Activated naive CD4-positive, alpha-beta T cell treated with anti-CD3 and anti-CD28 coated beads, Interleukin-2, amount 50 U/mL, for 72 hours (primary cell): ENCODE data around the gene CNR2. TPM values are rescaled to one million over a fixed set of nuclear protein-coding genes. Genes with fewer than 3 reads are reported as not detected.
"Not testable (repeated sequence)": the region's sequence is repeated elsewhere in the genome, so short reads cannot be mapped to it uniquely, and the experiment has no call there.

Experiments used
- ATAC-seq, 2 donors: fragments of 150-1000 bp; cut with Tn5 transposase; 2 replicates each; pipeline ENCODE4 v1.10.0; 2021; ENCODE audit warnings: mild to moderate bottlenecking in 2 of 2, moderate library complexity in 2 of 2
- DNase-seq, 2 donors: peaks; one replicate each; pipeline ENCODE4 v3.0.0; 2021 to 2022; ENCODE audit warnings: low spot score in 2 of 2
- H3K27ac Mint-ChIP-seq, 2 donors: one replicate each; pipeline ENCODE4 v1.8.0; 2022; ENCODE audit warnings: mild to moderate bottlenecking in 2 of 2, mixed read lengths in 2 of 2
- H3K36me3 Mint-ChIP-seq, 2 donors: one replicate each; pipeline ENCODE4 v1.8.0; 2022; ENCODE audit warnings: mixed read lengths in 2 of 2
- H3K9me3 Mint-ChIP-seq, 2 donors: one replicate each; pipeline ENCODE4 v1.8.0; 2022; ENCODE audit warnings: mixed read lengths in 2 of 2
- total RNA-seq, 2 donors: library from RNA; stranded (reverse); gene quantifications; one replicate each; pipeline ENCODE4 v1.2.3, GENCODE V29; 2022

The CNR2 gene
- total RNA-seq, 2 donors from 2014 or later = 0.05 TPM; not detected in 1

DNA sequence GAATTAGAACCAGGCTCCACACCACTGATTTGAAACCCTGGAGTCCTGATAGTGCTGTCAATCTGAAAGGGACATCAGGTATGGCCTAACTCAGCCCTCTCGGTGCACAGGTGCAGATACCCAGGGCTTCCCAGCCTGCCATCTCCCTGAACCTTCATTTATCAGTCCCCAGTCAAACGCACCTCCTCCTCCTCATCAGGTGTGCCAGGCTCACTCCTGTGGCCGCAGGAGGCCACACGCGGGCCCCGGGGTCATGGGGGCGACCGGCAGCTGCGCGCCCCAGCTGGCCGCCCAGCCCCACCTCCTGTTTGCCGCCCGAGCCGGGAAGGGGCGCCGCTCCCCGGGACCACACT, 45.6 kb downstream of the CNR2 start:
- DNase-seq (no peak), ATAC-seq (no peak)
- Mint-ChIP-seq H3K27ac (peak overlapping the region in 1 of 2 donors; percentile 71), H3K36me3 (peaks cover 0 to 10% of the 10 kb centered on the region in 2 donors), H3K9me3 (no peaks in the 10 kb centered on the region)

DNA sequence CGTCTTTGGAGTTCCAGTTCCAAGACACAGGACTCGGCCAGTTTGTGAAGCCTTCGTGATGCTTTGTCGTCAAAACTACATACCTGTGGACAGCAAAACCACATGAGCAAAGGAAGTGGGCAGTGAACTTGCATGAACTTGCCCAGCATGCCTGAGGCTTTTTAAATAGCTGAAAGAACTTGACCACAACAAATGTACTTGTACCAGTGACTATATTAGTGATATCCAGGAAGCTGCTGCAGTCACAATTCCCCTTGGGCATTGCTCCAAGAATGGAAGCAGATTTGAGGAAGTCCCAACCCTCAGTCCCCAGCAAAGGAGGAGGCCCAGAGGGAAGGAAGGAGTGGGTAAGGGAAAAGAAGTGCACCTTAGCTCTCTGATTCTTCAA, 47.6 kb downstream of the CNR2 start:
- DNase-seq (no peak), ATAC-seq (no peak)
- H3K27ac Mint-ChIP-seq = no peak overlapping the region
- no peaks in the 10 kb centered on the region for H3K9me3 Mint-ChIP-seq
- H3K36me3 Mint-ChIP-seq = peaks cover 0 to 10% of the 10 kb centered on the region in 2 donors

DNA sequence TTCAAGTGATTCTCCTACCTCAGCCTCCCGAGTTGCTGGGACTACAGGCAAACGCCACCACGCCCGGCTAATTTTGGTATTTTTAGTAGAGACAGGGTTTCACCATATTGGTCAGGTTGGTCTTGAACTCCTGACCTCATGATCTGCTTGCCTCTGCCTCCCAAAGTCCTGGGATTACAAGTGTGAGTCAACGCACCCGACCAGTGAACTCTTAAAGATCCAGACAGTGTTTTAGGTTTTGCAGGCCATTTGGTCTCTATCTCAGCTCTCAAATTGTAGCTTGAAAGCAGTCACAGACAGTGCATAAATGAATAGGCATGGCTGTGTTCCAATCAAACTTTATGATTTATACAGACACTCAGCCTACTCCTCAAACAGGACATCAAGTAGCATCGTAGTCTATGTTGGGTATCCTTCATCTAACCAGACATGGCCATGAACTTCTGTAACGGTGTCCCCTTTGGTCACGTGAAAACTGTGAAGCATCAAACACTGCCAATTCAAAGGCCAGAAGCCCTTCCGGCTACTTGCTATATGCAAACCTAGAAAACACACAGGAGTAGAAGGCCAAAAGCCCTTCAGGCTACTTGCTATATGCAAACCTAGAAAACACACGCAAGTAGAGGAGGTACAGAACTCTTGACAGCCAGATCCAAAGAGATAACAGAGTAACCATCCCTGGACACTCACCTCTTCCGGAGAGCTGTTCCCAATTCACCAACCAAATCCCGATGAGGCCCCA, 48.2 kb downstream of the CNR2 start:
- H3K9me3 Mint-ChIP-seq = no peaks in the 10 kb centered on the region
- DNase-seq (no peak), ATAC-seq (no peak)
- peaks cover 0 to 10% of the 10 kb centered on the region in 2 donors for H3K36me3 Mint-ChIP-seq
- H3K27ac Mint-ChIP-seq = no peak overlapping the region

DNA sequence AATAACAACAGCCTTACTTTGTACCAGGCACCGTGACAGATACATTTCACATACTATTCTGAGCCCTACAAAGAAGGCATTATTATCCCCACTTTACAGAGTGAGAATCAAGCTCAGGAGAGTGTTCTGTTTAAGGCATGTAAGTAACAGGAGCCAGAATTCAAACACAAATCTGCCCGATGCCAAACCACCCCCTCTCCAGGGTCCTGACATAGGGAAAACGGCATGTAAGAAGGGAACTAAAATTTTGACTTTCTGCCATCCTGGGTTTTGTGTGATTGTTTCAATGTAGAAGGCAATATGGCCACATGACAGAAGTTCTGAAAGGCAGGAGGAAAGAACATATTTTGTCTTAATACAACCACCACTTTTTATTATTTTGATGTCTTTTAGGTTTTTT, 50.5 kb downstream of the CNR2 start:
- no peak overlapping the region for H3K27ac Mint-ChIP-seq
- no peak for ATAC-seq

DNA sequence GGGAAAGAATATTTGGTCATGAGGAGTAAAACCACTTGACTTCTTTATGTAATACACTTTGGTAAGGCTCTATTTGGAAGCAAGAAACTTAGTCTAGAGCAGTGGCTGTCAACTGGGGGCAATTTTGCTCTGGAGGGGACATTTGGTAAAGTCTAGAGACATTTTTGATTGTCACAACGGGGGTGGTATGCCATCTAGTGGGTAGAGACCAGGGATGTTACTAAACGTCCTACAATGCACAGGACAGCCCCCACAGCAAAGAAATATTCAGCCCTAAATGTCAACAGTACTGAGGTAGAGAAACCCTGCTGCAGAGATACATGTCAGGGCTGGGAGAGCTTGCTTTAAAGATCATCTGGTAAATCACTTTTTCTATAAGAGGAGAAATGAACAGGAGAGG, 58.6 kb downstream of the CNR2 start:
- no peaks in the 10 kb centered on the region for H3K9me3 Mint-ChIP-seq
- H3K27ac Mint-ChIP-seq = peak overlapping the region in 1 of 2 donors; percentile 11
- DNase-seq (no peak), ATAC-seq (no peak)
- H3K36me3 Mint-ChIP-seq = peaks cover 0 to 6% of the 10 kb centered on the region in 2 donors

More for the DNA sequence above, 50.5 kb downstream of the CNR2 start:
- H3K9me3 Mint-ChIP-seq = no peaks in the 10 kb centered on the region
- peaks cover 0 to 6% of the 10 kb centered on the region in 2 donors for H3K36me3 Mint-ChIP-seq
- DNase-seq = no peak

DNA sequence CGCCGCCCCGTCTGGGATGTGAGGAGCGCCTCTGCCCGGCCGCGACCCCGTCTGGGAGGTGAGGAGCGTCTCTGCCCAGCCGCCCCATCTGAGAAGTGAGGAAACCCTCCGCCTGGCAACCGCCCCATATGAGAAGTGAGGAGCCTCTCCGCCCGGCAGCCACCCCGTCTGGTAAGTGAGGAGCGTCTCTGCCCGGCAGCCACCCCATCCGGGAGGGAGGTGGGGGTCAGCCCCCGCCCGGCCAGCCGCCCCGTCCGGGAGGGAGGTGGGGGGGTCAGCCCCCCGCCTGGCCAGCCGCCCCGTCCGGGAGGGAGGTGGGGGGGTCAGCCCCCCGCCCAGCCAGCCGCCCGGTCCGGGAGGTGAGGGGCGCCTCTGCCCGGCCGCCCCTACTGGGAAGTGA, 60.0 kb downstream of the CNR2 start:
- not testable (repeated sequence) for ATAC-seq, H3K27ac Mint-ChIP-seq, DNase-seq, H3K9me3 Mint-ChIP-seq
- peaks cover 5 to 11% of the 10 kb centered on the region in 2 donors for H3K36me3 Mint-ChIP-seq

DNA sequence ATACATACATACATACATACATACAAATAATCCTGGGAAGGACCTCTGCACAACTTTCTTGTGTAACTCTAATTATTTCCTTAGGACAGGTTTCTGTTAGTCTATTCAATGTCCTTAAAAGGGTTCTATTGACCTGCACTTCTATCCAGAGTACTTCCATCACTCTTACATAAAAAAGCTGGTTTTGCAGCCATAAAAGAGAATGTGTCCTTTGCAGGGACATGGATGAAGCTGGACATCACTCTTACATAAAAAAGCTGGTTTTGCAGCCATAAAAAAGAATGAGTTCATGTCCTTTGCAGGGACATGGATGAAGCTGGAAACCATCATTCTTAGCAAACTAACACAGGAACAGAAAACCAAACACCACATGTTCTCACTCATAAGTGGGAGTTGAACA, 61.8 kb downstream of the CNR2 start:
- not testable (repeated sequence) for ATAC-seq, H3K9me3 Mint-ChIP-seq, DNase-seq, H3K27ac Mint-ChIP-seq
- peaks cover 17 to 24% of the 10 kb centered on the region in 2 donors for H3K36me3 Mint-ChIP-seq

DNA sequence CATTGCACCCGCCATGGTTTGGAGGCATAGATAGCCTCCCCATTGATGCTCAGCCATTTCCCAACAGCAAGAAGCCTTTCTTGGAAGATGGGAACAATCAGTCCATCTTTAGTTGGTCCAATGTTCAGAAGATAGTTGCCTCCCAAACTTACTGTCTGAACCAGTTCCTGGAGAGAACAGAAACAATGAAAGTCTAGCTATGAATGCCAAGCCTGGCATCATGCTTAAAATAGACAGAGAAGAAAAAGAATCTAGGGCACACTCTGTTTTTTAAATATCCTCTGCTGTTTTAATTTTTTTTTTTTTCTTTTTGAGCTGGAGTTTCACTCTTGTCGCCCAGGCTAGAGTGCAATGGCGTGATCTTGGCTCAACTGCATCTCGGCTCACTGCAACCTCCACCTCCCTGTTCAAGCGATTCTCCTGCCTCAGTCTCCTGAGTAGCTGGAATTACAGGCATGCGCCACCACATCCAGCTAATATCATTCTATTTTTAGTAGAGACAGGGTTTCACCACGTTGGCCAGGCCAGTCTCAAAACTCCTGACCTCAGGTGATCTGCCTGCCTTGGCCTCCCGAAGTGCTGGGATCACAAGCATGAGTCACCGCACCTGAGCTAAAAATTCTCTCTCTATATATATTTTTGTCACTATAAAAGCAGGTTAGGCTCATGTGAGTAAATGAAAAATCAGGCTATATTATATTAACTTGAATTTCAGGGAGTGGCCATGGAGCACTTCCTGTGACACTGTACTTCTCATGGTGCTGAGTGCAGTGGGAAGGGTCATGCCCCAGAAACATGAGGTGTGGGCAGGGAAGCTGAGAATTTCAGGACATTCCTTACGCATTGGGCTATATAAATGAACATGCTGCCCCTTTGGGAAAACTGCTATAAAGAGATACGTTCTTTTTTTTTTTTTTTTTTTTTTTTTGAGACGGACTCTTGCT, 64.2 kb downstream of the CNR2 start:
- H3K36me3 Mint-ChIP-seq = peaks cover 18 to 22% of the 10 kb centered on the region in 2 donors
- H3K27ac Mint-ChIP-seq = no peak overlapping the region
- ATAC-seq (no peak), DNase-seq (no peak)
- H3K9me3 Mint-ChIP-seq = no peaks in the 10 kb centered on the region

DNA sequence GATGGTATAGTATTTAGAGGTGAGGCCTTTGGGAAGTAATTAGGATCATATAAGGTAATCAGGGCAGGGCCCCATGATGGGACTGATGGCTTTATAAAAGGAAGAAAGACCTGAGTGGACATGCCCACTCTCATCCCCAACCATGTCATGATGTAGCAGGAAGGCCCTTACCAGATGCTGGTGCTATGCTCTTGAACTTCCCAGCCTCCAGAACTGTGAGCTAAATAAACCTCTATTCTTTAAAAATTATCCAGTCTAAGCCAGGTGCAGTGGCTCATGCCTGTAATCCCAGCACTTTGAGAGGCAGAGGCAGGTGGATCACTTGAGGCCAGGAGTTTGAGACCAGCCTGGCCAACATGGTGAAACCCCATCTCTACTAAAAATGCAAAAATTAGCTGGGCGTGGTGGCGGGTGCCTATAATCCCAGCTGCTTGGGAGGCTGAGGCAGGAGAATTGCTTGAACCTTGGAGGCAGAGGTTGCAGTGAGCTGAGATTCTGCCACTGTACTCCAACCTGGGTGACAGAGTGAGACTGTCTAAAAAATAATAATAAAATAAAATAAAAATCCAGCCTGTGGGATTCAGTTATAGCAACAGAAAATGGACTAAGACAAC, 65.6 kb downstream of the CNR2 start:
- ATAC-seq, H3K9me3 Mint-ChIP-seq, DNase-seq, H3K27ac Mint-ChIP-seq: not testable (repeated sequence)
- H3K36me3 Mint-ChIP-seq = peaks cover 18 to 22% of the 10 kb centered on the region in 2 donors

DNA sequence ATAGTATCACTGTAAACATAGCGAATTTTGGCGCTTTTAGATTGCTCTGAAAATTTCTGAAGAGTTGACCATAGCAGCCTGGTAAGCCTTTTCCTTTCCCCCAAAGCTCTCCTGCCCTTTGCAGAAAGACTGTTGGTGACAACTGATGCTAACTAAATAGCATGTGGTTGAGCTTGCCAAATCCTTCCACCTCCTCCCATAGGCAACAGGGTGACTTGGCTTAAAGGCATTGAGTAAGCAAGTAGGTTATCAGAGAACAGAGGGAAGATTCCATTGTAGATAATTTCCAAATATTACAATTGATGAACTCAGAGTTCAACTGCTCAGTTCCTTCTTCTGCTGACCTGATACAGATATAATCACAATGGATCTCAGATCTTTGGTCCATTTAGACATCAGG, 68.0 kb downstream of the CNR2 start:
- Mint-ChIP-seq H3K27ac (no peak overlapping the region), H3K36me3 (peaks cover 18 to 22% of the 10 kb centered on the region in 2 donors), H3K9me3 (no peaks in the 10 kb centered on the region)
- no peak for ATAC-seq
- DNase-seq = no peak

DNA sequence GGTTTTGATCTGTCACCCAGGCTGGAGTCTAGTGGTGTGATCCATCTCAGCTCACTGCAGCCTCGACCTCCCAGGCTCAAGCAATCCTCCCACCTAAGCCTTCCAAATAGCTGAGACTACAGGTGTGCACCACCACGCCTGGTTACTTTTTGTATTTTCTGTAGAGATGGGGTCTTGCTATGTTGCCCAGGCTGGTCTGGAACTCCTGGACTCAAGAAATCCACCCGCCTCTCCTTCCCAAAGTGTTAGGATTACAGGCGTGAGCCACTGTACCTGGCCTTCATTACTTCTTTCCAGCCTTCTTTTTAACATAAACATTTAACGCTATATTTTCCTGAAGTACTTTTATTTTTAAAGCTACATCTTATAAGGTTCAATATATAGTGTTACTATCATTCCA, 69.5 kb downstream of the CNR2 start:
- H3K9me3 Mint-ChIP-seq = no peaks in the 10 kb centered on the region
- peaks cover 18 to 21% of the 10 kb centered on the region in 2 donors for H3K36me3 Mint-ChIP-seq
- no peak for ATAC-seq
- H3K27ac Mint-ChIP-seq = no peak overlapping the region
- no peak for DNase-seq

DNA sequence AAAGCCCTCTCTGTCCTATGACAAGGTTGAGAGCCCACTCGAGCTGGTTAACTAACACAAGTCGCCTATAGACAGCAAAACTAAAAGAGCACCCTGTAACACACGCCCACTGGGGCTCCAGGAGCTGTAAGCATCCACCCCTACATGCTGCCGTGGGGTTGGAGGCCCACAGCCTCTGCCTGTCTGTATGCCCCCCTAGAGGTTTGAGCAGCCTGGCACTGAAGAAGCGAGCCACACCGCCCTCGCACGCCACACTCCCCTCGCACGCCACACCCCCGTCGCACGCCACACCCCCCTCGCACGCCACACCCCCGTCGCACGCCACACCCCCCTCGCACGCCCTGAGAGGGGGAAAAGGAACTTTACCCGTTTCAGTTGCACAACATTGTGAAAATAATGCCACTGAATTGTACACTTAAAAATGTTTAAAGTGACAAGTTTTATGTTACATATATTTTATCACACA, 74.7 kb downstream of the CNR2 start:
- peak overlapping the region in 1 of 2 donors; percentile 48 for H3K27ac Mint-ChIP-seq
- peak; percentile 99 for ATAC-seq

DNA sequence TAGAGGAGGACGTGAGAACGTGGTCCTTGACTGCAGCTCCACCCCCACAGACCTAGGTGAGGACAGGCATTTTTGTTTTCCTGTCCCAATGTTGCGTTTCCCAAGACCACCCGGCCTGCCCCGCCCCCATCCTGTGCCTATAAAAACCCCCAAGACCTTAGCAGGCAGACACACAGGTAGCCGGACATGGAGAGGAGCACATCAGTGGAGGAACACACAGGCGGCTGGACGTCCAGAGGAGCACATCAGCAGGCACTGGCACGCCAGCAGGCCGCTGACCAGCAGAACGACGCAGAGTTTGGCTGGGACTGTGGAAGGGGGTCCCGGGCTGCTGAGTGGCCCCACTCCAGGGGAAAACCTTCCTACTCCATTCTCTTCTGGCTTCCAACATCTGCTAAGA, 75.3 kb downstream of the CNR2 start:
- peak overlapping the region in 1 of 2 donors; percentile 48 for H3K27ac Mint-ChIP-seq
- no peaks in the 10 kb centered on the region for H3K9me3 Mint-ChIP-seq
- no peaks in the 10 kb centered on the region for H3K36me3 Mint-ChIP-seq
- no peak for DNase-seq
- peak in 1 of 2 donors; percentile 19 for ATAC-seq

More for the DNA sequence above, 74.7 kb downstream of the CNR2 start:
- no peaks in the 10 kb centered on the region for H3K36me3 Mint-ChIP-seq
- DNase-seq = peak in 1 of 2 donors; percentile 71
- no peaks in the 10 kb centered on the region for H3K9me3 Mint-ChIP-seq

DNA sequence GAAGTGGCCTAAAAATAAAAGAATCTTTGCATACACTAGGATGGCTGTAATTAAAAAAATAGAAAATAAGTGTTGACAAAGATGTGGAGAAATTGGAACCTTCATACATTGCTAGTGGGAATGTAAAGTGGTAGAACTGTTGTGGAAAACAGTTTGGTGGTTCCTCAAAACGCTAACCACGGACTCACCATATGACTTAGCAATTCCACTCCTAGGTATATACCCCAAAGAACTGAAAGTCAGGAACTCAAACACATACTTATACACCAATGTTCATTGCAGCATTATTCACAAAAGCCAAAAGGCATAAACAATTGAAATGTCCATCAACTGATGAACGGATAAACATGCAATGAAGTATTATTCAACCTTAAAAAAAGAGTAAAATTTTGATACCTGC, 77.1 kb downstream of the CNR2 start:
- ATAC-seq (no peak), DNase-seq (no peak)
- Mint-ChIP-seq H3K27ac (no peak overlapping the region), H3K36me3 (no peaks in the 10 kb centered on the region), H3K9me3 (no peaks in the 10 kb centered on the region)

DNA sequence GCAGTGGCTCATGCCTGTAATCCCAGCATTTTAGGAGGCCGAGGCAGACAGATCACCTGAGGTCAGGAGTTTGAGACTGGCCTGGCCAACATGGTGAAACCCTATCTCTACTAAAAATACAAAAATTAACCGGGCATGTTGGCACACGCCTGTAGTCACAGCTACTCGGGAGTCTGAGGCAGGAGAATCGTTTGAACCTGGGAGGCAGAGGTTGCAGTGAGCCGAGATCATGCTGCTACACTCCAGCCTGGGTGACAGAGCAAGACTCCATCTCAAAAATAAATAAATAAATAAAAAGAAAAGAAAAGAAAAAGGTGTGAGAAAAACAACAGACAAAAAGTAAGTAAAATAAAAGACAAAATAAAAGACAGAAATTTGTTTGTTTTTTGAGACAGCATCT, 79.0 kb downstream of the CNR2 start:
- H3K36me3 Mint-ChIP-seq, H3K27ac Mint-ChIP-seq, H3K9me3 Mint-ChIP-seq, DNase-seq, ATAC-seq: not testable (repeated sequence)

DNA sequence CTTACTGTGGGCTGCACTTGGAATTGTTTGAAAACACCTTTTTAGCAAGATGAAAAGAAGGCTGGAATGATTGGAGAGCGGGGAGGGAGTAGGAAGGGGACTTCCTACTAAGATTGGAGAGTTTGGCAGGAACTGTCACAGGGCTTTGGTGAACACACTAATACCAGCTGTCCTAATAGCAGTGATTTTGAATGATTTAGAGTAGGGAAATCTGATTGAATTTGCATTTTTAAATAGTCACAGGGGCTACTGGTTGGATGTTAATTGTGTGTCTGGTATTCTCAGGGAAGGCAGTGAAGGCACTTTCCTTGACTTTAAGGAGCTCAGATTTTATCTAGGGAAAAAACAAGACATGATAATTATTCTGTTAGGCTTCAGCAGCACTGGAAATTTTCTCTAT, 85.4 kb downstream of the CNR2 start:
- no peaks in the 10 kb centered on the region for H3K9me3 Mint-ChIP-seq
- peaks cover 7 to 8% of the 10 kb centered on the region in 2 donors for H3K36me3 Mint-ChIP-seq

DNA sequence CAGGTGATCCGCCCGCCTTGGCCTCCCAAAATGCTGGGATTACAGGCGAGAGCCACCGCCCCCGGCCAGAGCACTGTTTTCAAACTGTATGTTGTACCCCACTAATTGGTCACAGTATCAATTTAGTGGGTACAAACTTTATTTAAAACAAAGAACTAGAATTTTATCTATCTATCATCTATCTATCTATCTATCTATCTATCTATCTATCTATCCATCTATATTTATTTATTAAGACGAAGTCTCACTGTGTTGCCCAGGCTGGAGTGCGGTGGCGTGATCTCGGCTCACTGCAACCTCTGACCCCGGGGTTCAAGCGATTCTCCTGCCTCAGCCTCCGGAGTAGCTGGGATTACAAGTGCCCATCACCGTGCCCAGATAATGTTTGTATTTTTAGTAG, 86.6 kb downstream of the CNR2 start:
- H3K9me3 Mint-ChIP-seq, ATAC-seq, H3K27ac Mint-ChIP-seq, DNase-seq, H3K36me3 Mint-ChIP-seq: not testable (repeated sequence)

More for the DNA sequence above, 85.4 kb downstream of the CNR2 start:
- no peak for ATAC-seq
- DNase-seq = no peak
- H3K27ac Mint-ChIP-seq = no peak overlapping the region
